Measurements from ENCODE around the gene PKP4. TPM values are rescaled to one million over a fixed set of nuclear protein-coding genes. Genes with fewer than 3 reads are reported as not detected.

The PKP4 gene
- total and polyA plus RNA-seq, 2 of the 8 experiments (the other 6 are each of a cell fraction or from before 2014, with no cell fraction given), result 48.2 to 88.0 TPM

GRCh38 chr2:158583923-158584322 is 127.2 kb downstream of the PKP4 start:
- H4K20me1 ChIP-seq (replicated peaks in 1 of 2; ENCODE audit: control insufficient read depth in 1 of 2, insufficient read depth in 2 of 2, low read length in 2 of 2), result peaks cover 2 to 7% of the 10 kb centered on the region in 2 experiments
- no peaks in the 10 kb centered on the region for H3K27me3 ChIP-seq (replicated peaks in 1 of 4; ENCODE audit: control insufficient read depth in 3 of 4, extremely low read depth in 1 of 4, insufficient read depth in 3 of 4, low read length in 3 of 4)
- FAIRE-seq (no peak), DNase-seq (ENCODE audit: low read depth in 1 of 2, low spot score in 2 of 2) (no peak)
- H4K5ac ChIP-seq (ENCODE audit: insufficient read length, low read depth, low read length), result no peak overlapping the region
- no peaks in the 10 kb centered on the region; a peak in 1 of 4 replicates for H3K79me2 ChIP-seq (ENCODE audit: control insufficient read depth in 1 of 2, insufficient read depth in 2 of 2, low read length in 2 of 2)
- H3K23ac ChIP-seq (ENCODE audit: insufficient read length), result no peak overlapping the region
- H4K8ac ChIP-seq (ENCODE audit: extremely low read depth, insufficient read depth, low read length), result no peak overlapping the region
- H2AFZ ChIP-seq (ENCODE audit: low read length), result no peak overlapping the region
- H3K18ac ChIP-seq (ENCODE audit: extremely low read depth, low read length), result no peak overlapping the region
- no peak overlapping the region for H3K56ac ChIP-seq (replicated peaks; ENCODE audit: insufficient read length, low read depth, low read length)
- no peaks in the 10 kb centered on the region for H3K4me1 ChIP-seq (replicated peaks in 1 of 4; ENCODE audit: control insufficient read depth in 3 of 4, insufficient read depth in 4 of 4, low read length in 3 of 4)
- H3K9ac ChIP-seq (replicated peaks in 1 of 4; ENCODE audit: extremely low read depth in 1 of 4, low read depth in 3 of 4, low read length in 3 of 4), result no peak overlapping the region
- ChIA-PET POLR2A (ENCODE audit: partially characterized antibody) (no interaction called here), CTCF (ENCODE audit: partially characterized antibody) (no interaction called here)
- H2BK120ac ChIP-seq (replicated peaks; ENCODE audit: low read depth, low read length), result no peak overlapping the region
- H4K91ac ChIP-seq (replicated peaks; ENCODE audit: insufficient read length, low read length), result no peak overlapping the region
- 97% methylated on average over 19 of the region's 19 CpGs; no CpG with 5 or more reads in 1 of the 2 experiments for WGBS, 2 experiments (ENCODE audit: extremely low coverage in 1 of 2, insufficient coverage in 1 of 2, insufficient read length in 1 of 2, insufficient replicate concordance in 2 of 2, low coverage in 1 of 2, low lambda C conversion rate in 2 of 2, missing lambda C conversion rate in 1 of 2)
- H3K4me2 ChIP-seq (ENCODE audit: insufficient read depth in 1 of 2, low read depth in 2 of 2, low read length in 2 of 2), result no peak overlapping the region
- no peak overlapping the region for H3K14ac ChIP-seq (ENCODE audit: insufficient read length)
- no peak overlapping the region for H3K4me3 ChIP-seq (ENCODE audit: extremely low read depth in 1 of 4, insufficient read depth in 2 of 4, low read depth in 3 of 4, low read length in 4 of 4)
- H2BK5ac ChIP-seq (ENCODE audit: low read depth, low read length), result no peak overlapping the region
- no peak overlapping the region for H2BK12ac ChIP-seq (ENCODE audit: low read depth, low read length)
- H3K27ac ChIP-seq (ENCODE audit: low read depth, low read length), result no peak overlapping the region
- no peaks in the 10 kb centered on the region for H3K23me2 ChIP-seq (ENCODE audit: low read depth, low read length)
- H2BK15ac ChIP-seq (ENCODE audit: low read length), result no peak overlapping the region
- H3K9me3 ChIP-seq (ENCODE audit: insufficient read depth in 2 of 2, low read depth in 1 of 2, low read length in 1 of 2), result no peaks in the 10 kb centered on the region
- H3K79me1 ChIP-seq (ENCODE audit: low read depth, low read length), result no peaks in the 10 kb centered on the region; the same call in 1 of the 2 replicates
- H2AK5ac ChIP-seq (ENCODE audit: low read depth, low read length), result no peak overlapping the region
- no peak overlapping the region for H2BK20ac ChIP-seq (ENCODE audit: low read length)
- no peaks in the 10 kb centered on the region; a peak in 1 of 8 replicates for H3K36me3 ChIP-seq (ENCODE audit: control insufficient read depth in 2 of 4, insufficient read depth in 4 of 4, low read length in 3 of 4)
- no peak overlapping the region for H3K4ac ChIP-seq (replicated peaks; ENCODE audit: insufficient read length, low read depth, low read length)
- no peak for TF ChIP-seq BRCA1 (IDR thresholded peaks at IDR 0.05; ENCODE audit: low read depth, low read length)
- TF ChIP-seq ATF3 (IDR thresholded peaks at IDR 0.05; ENCODE audit: insufficient read depth, low read depth, low read length), result no peak
- TF ChIP-seq EP300 (IDR thresholded peaks at IDR 0.05; ENCODE audit: borderline replicate concordance in 1 of 2, low read depth in 2 of 2, low read length in 2 of 2), result no peak
- no peak for TF ChIP-seq KDM5A (IDR thresholded peaks at IDR 0.05; ENCODE audit: low read length)
- TF ChIP-seq E2F6 (IDR thresholded peaks at IDR 0.05), result no peak
- TF ChIP-seq SIN3A (conservative IDR thresholded peaks at IDR 0.05 in 1 of 2, IDR thresholded peaks at IDR 0.05 in 1 of 2; ENCODE audit: low read depth in 1 of 2, low read length in 2 of 2), result no peak
- TF ChIP-seq SP2 (IDR thresholded peaks at IDR 0.05; ENCODE audit: low read length), result no peak
- TF ChIP-seq CHD2 (IDR thresholded peaks at IDR 0.05; ENCODE audit: low read length), result no peak
- no peak for TF ChIP-seq CTBP2 (IDR thresholded peaks at IDR 0.05; ENCODE audit: borderline replicate concordance, insufficient read depth, insufficient read length, low read length)
- TF ChIP-seq JUND (IDR thresholded peaks at IDR 0.05; ENCODE audit: low read length), result no peak
